Keratinocyte (primary cell): Measurements from ENCODE around the gene NOP16. TPM values are rescaled to one million over a fixed set of nuclear protein-coding genes. Genes with fewer than 3 reads are reported as not detected.

ENCODE experiments used
- DNase-seq: peaks from one replicate; pipeline ENCODE4 v3.0.0-alpha.2; 2011; ENCODE audit warnings: low read depth, missing footprints, low spot score
- FAIRE-seq: peaks from 2 replicates; lab custom pipeline; 2011; peaks lifted over from hg19 to GRCh38; lab: Jason Lieb, UNC
- H2AFZ ChIP-seq: 2 replicates; pipeline ENCODE4 v1.6.0; 2012; ENCODE audit warnings: low read length, control low read depth, inconsistent platforms; ENCODE audit not compliant: control insufficient read depth
- H3K27ac ChIP-seq: 2 replicates; pipeline ENCODE4 v1.5.1; 2011; ENCODE audit warnings: low read length; ENCODE audit not compliant: control insufficient read depth, insufficient read depth
- H3K27me3 ChIP-seq: 3 replicates; pipeline ENCODE4 v1.6.0; 2011; ENCODE audit warnings: low read length; ENCODE audit not compliant: control insufficient read depth, insufficient read depth; ENCODE audit errors: extremely low read depth
- H3K36me3 ChIP-seq, 2 experiments: 2 replicates in 1 of 2; 3 replicates in 1 of 2; pipeline ENCODE4 v1.5.1; 2011; ENCODE audit warnings: low read length in 2 of 2, mild to moderate bottlenecking in 1 of 2; ENCODE audit not compliant: control insufficient read depth in 2 of 2, insufficient read depth in 2 of 2; ENCODE audit errors: extremely low read depth in 1 of 2
- H3K4me1 ChIP-seq: 3 replicates; pipeline ENCODE4 v1.5.1; 2011; ENCODE audit warnings: low read length; ENCODE audit not compliant: control insufficient read depth, insufficient read depth; ENCODE audit errors: extremely low read depth
- H3K4me2 ChIP-seq: 3 replicates; pipeline ENCODE4 v1.6.0; 2011; ENCODE audit warnings: low read depth, low read length; ENCODE audit not compliant: control insufficient read depth, insufficient read depth; ENCODE audit errors: extremely low read depth
- H3K4me3 ChIP-seq, 3 experiments: fragments of 200-600 bp in 1 of 3; sonication (generic) in 1 of 3; 2 replicates in 2 of 3; 3 replicates in 1 of 3; pipeline ENCODE4 v1.5.1; 2011 to 2016; ENCODE audit warnings: low read length in 3 of 3, mild to moderate bottlenecking in 3 of 3, control low read depth in 2 of 3, inconsistent platforms in 1 of 3, low read depth in 1 of 3, mixed read lengths in 1 of 3, mixed run types in 1 of 3, moderate library complexity in 1 of 3; ENCODE audit not compliant: control insufficient read depth in 2 of 3, insufficient read depth in 2 of 3; ENCODE audit errors: extremely low read depth in 1 of 3
- H3K79me2 ChIP-seq: 2 replicates; pipeline ENCODE4 v1.6.0; 2012; ENCODE audit warnings: low read length; ENCODE audit not compliant: control insufficient read depth, insufficient read depth
- H3K9ac ChIP-seq: 3 replicates; pipeline ENCODE4 v1.6.0; 2011; ENCODE audit warnings: low read length; ENCODE audit not compliant: control insufficient read depth, insufficient read depth; ENCODE audit errors: extremely low read depth
- H3K9me1 ChIP-seq: 3 replicates; pipeline ENCODE4 v1.6.0; 2011; ENCODE audit warnings: low read length; ENCODE audit not compliant: control insufficient read depth, insufficient read depth; ENCODE audit errors: extremely low read depth
- H3K9me3 ChIP-seq: 2 replicates; pipeline ENCODE4 v1.5.1; 2012; ENCODE audit warnings: low read depth, low read length; ENCODE audit not compliant: control insufficient read depth
- H4K20me1 ChIP-seq: 3 replicates; pipeline ENCODE4 v1.6.0; 2011; ENCODE audit warnings: low read length; ENCODE audit not compliant: control insufficient read depth, insufficient read depth; ENCODE audit errors: extremely low read depth
- CTCF ChIP-seq, 3 experiments: IDR thresholded peaks in 1 of 3; conservative IDR thresholded peaks in 1 of 3; optimal IDR thresholded peaks in 1 of 3; 2 replicates in 2 of 3; 3 replicates in 1 of 3; pipeline versions ENCODE3 to v1.5.1; 2011; ENCODE audit warnings: low read length in 3 of 3, mild to moderate bottlenecking in 3 of 3, moderate library complexity in 2 of 3, control low read depth in 1 of 3, inconsistent platforms in 1 of 3; ENCODE audit not compliant: insufficient read depth in 2 of 3; ENCODE audit errors: extremely low read depth in 1 of 3
- EZH2 ChIP-seq: IDR thresholded peaks from one replicate; pipeline ENCODE4 v1.6.1; 2012; ENCODE audit warnings: inconsistent platforms, mild to moderate bottlenecking, low read length, moderate library complexity
- dilution Hi-C: fragments of 300-500 bp; cut with MboI; formaldehyde crosslinking; loops from one replicate; pipeline ENCODE4 v1.7.0; 2020; ENCODE audit warnings: low sequenced_read_pairs; ENCODE audit not compliant: extremely low pct_ligation_motif_present
- polyA plus RNA-seq, 5 experiments: library from polyadenylated mRNA; depleted of rRNA in 3 of 5; stranded (reverse) in 3 of 5; stranded (forward) in 1 of 5; unstranded in 1 of 5; fragments of >200 nt; gene quantifications; 1 replicate in 1 of 5; 2 replicates in 3 of 5; 3 replicates in 1 of 5; pipeline versions ENCODE4 v1.2.1 to v1.2.3, GENCODE V29; 2011 to 2012; ENCODE audit warnings: missing spikeins in 2 of 5, low read depth in 1 of 5, low replicate concordance in 1 of 5

The NOP16 gene
- polyA plus RNA-seq, 1 donor (not counting 4 experiments of a cell fraction or from before 2014, with no cell fraction given) = 96.7 TPM

GRCh38 chr5:176432707-176433106, 44.3 kb upstream of the NOP16 start:
- no peak overlapping the region for H3K27ac ChIP-seq
- no peaks in the 10 kb centered on the region for H3K9me1 ChIP-seq
- TF ChIP-seq CTCF (optimal IDR thresholded peaks at IDR 0.05 in 1 of 3, IDR thresholded peaks at IDR 0.05 in 1 of 3, conservative IDR thresholded peaks at IDR 0.05 in 1 of 3; ENCODE audit: extremely low read depth in 1 of 3, insufficient read depth in 2 of 3, low read length in 3 of 3) = no peak
- TF ChIP-seq EZH2 = no peak
- no peaks in the 10 kb centered on the region for H3K27me3 ChIP-seq
- no peak overlapping the region for H2AFZ ChIP-seq
- no peaks in the 10 kb centered on the region for H4K20me1 ChIP-seq
- no peak overlapping the region for H3K9ac ChIP-seq
- no peaks in the 10 kb centered on the region for H3K36me3 ChIP-seq
- dilution Hi-C loops = no loop called here
- DNase-seq (no peak), FAIRE-seq (no peak)
- H3K9me3 ChIP-seq = no peaks in the 10 kb centered on the region
- H3K4me2 ChIP-seq = no peak overlapping the region
- H3K4me1 ChIP-seq = peaks cover 9% of the 10 kb centered on the region
- H3K4me3 ChIP-seq = no peak overlapping the region
- no peaks in the 10 kb centered on the region for H3K79me2 ChIP-seq

- no peak for TF ChIP-seq EZH2
- TF ChIP-seq CTCF (optimal IDR thresholded peaks at IDR 0.05 in 1 of 3, IDR thresholded peaks at IDR 0.05 in 1 of 3, conservative IDR thresholded peaks at IDR 0.05 in 1 of 3; ENCODE audit: extremely low read depth in 1 of 3, insufficient read depth in 2 of 3, low read length in 3 of 3) = no peak
Measured at GRCh38 chr5:176429972-176430371, 41.6 kb upstream of the NOP16 start.

More at GRCh38 chr5:176429972-176430371, 41.6 kb upstream of the NOP16 start:
- FAIRE-seq (no peak), DNase-seq (no peak)
- Histone ChIP-seq H3K4me3 (no peak overlapping the region), H3K79me2 (no peaks in the 10 kb centered on the region), H3K9ac (no peak overlapping the region), H3K27ac (no peak overlapping the region), H3K9me1 (no peaks in the 10 kb centered on the region), H2AFZ (no peak overlapping the region), H3K4me1 (no peaks in the 10 kb centered on the region), H3K27me3 (no peaks in the 10 kb centered on the region), H3K9me3 (no peaks in the 10 kb centered on the region), H3K4me2 (no peak overlapping the region), H4K20me1 (no peaks in the 10 kb centered on the region), H3K36me3 (no peaks in the 10 kb centered on the region)
- dilution Hi-C loops = no loop called here
